Muscle of leg (tissue), 11 donors: ENCODE data around the gene CNR2. TPM values are rescaled to one million over a fixed set of nuclear protein-coding genes. Genes with fewer than 3 reads are reported as not detected.
"Not testable (repeated sequence)": the region's sequence is repeated elsewhere in the genome, so short reads cannot be mapped to it uniquely, and the experiment has no call there.

Experiments
- DNase-seq: peaks from one replicate; pipeline ENCODE4 v3.0.0; 2013
- H3K27ac ChIP-seq: one replicate; pipeline ENCODE4 v1.5.1; 2013; ENCODE audit warnings: mild to moderate bottlenecking, low read length, control low read depth
- H3K27me3 ChIP-seq: one replicate; pipeline ENCODE4 v1.6.1; 2013; ENCODE audit warnings: low read length; ENCODE audit not compliant: control insufficient read depth, insufficient read depth
- H3K36me3 ChIP-seq: one replicate; pipeline ENCODE4 v1.6.1; 2013; ENCODE audit warnings: low read length; ENCODE audit not compliant: control insufficient read depth, insufficient read depth
- H3K4me1 ChIP-seq: one replicate; pipeline ENCODE4 v1.6.1; 2013; ENCODE audit warnings: low read length; ENCODE audit not compliant: control insufficient read depth, insufficient read depth
- H3K4me3 ChIP-seq: one replicate; pipeline ENCODE4 v1.5.1; 2013; ENCODE audit warnings: low read length, control low read depth
- H3K9me3 ChIP-seq: replicated peaks from 2 replicates; pipeline ENCODE4 v1.6.1; 2013; ENCODE audit warnings: low read depth, low read length; ENCODE audit not compliant: control insufficient read depth
- whole genome bisulfite sequencing: methylation state at CpG from one replicate; pipeline ENCODE4 v1.1.5; 2013; ENCODE audit warnings: missing lambda C conversion rate; ENCODE audit not compliant: insufficient coverage; 5-methylcytosine and 5-hydroxymethylcytosine counted together
- polyA plus RNA-seq, 8 donors: library from polyadenylated mRNA; unstranded; fragments of 120-200 nt; gene quantifications; one replicate each; pipeline versions ENCODE4 v1.2.1 to v1.2.3, GENCODE V29; 2013; ENCODE audit warnings: inconsistent platforms in 1 of 8, low replicate concordance in 1 of 8; ENCODE audit not compliant: insufficient read length in 8 of 8, insufficient read depth in 1 of 8
- total RNA-seq: library from RNA; stranded (reverse); fragments of 120-200 nt; gene quantifications from one replicate; pipeline ENCODE4 v1.2.4, GENCODE V29; 2013

The CNR2 gene
- total and polyA plus RNA-seq, 9 donors = under 0.01 to 0.12 (median 0.05) TPM; not detected in 1

- 84% methylated on average over 4 of the region's 4 CpGs for WGBS
- Histone ChIP-seq H3K27me3 (peaks cover 9% of the 10 kb centered on the region), H3K36me3 (peaks cover 5% of the 10 kb centered on the region), H3K4me3 (no peak overlapping the region), H3K27ac (no peak overlapping the region), H3K4me1 (peaks cover 15% of the 10 kb centered on the region), H3K9me3 (no peaks in the 10 kb centered on the region)
- DNase-seq = peak; percentile 73
Measured at GRCh38 chr1:23865543-23865930, 47.6 kb downstream of the CNR2 start.

- WGBS = 100% methylated on average over 8 of the region's 13 CpGs
- no peaks in the 10 kb centered on the region for H3K9me3 ChIP-seq
- DNase-seq = no peak
- H3K4me1 ChIP-seq = peaks cover 15% of the 10 kb centered on the region
- H3K4me3 ChIP-seq = no peak overlapping the region
- H3K27ac ChIP-seq = no peak overlapping the region
- H3K36me3 ChIP-seq = peaks cover 5% of the 10 kb centered on the region
- H3K27me3 ChIP-seq = peaks cover 9% of the 10 kb centered on the region
Measured at GRCh38 chr1:23864801-23865542, 48.2 kb downstream of the CNR2 start.

GRCh38 chr1:23862640-23863039, 50.5 kb downstream of the CNR2 start:
- no peak overlapping the region for H3K27ac ChIP-seq
- no peak for DNase-seq
- no peak overlapping the region for H3K4me3 ChIP-seq
- peaks cover 17% of the 10 kb centered on the region for H3K36me3 ChIP-seq
- no CpG with 5 or more reads among the region's 3 CpGs for WGBS
- H3K27me3 ChIP-seq = peaks cover 2% of the 10 kb centered on the region
- no peaks in the 10 kb centered on the region for H3K9me3 ChIP-seq
- peaks cover 10% of the 10 kb centered on the region for H3K4me1 ChIP-seq

GRCh38 chr1:23854568-23854967, 58.6 kb downstream of the CNR2 start:
- no peaks in the 10 kb centered on the region for H3K27me3 ChIP-seq
- H3K9me3 ChIP-seq = no peaks in the 10 kb centered on the region
- no peak overlapping the region for H3K27ac ChIP-seq
- no peak for DNase-seq
- H3K36me3 ChIP-seq = peaks cover 8% of the 10 kb centered on the region
- H3K4me3 ChIP-seq = no peak overlapping the region
- no peaks in the 10 kb centered on the region for H3K4me1 ChIP-seq
- no CpG with 5 or more reads among the region's 2 CpGs for WGBS

- H3K36me3 ChIP-seq = not testable (repeated sequence)
Measured at GRCh38 chr1:23853124-23853523, 60.0 kb downstream of the CNR2 start.

GRCh38 chr1:23851406-23851805, 61.8 kb downstream of the CNR2 start:
- H3K4me1 ChIP-seq, H3K4me3 ChIP-seq, H3K9me3 ChIP-seq, DNase-seq, H3K27ac ChIP-seq, H3K27me3 ChIP-seq, H3K36me3 ChIP-seq: not testable (repeated sequence)

More at GRCh38 chr1:23853124-23853523, 60.0 kb downstream of the CNR2 start:
- H3K4me3 ChIP-seq, H3K27ac ChIP-seq, H3K27me3 ChIP-seq, H3K9me3 ChIP-seq, H3K4me1 ChIP-seq, DNase-seq: not testable (repeated sequence)
- no CpG with 5 or more reads among the region's 34 CpGs for WGBS

GRCh38 chr1:23848673-23849616, 64.2 kb downstream of the CNR2 start:
- WGBS = 93% methylated on average over 5 of the region's 12 CpGs
- Histone ChIP-seq H3K36me3 (peaks cover 11% of the 10 kb centered on the region), H3K9me3 (peaks cover 2% of the 10 kb centered on the region), H3K27me3 (no peaks in the 10 kb centered on the region), H3K4me3 (no peak overlapping the region), H3K27ac (no peak overlapping the region), H3K4me1 (no peaks in the 10 kb centered on the region)
- no peak for DNase-seq

GRCh38 chr1:23847482-23848095, 65.6 kb downstream of the CNR2 start:
- not testable (repeated sequence) for H3K9me3 ChIP-seq, DNase-seq, H3K4me3 ChIP-seq, H3K4me1 ChIP-seq, H3K27ac ChIP-seq, H3K27me3 ChIP-seq
- peaks cover 11% of the 10 kb centered on the region for H3K36me3 ChIP-seq
- WGBS = no CpG with 5 or more reads among the region's 2 CpGs

- Histone ChIP-seq H3K27me3 (no peaks in the 10 kb centered on the region), H3K4me1 (no peaks in the 10 kb centered on the region), H3K4me3 (no peak overlapping the region), H3K27ac (no peak overlapping the region), H3K36me3 (peaks cover 11% of the 10 kb centered on the region), H3K9me3 (peaks cover 2% of the 10 kb centered on the region)
- no peak for DNase-seq
- WGBS = no CpG with 5 or more reads among the region's 2 CpGs
Measured at GRCh38 chr1:23845163-23845562, 68.0 kb downstream of the CNR2 start.

- H3K9me3 ChIP-seq = peaks cover 2% of the 10 kb centered on the region
- peaks cover 11% of the 10 kb centered on the region for H3K36me3 ChIP-seq
- H3K4me3 ChIP-seq = no peak overlapping the region
- WGBS = 100% methylated on average over 1 of the region's 5 CpGs
- no peak overlapping the region for H3K27ac ChIP-seq
- no peak for DNase-seq
- H3K4me1 ChIP-seq = no peaks in the 10 kb centered on the region
- H3K27me3 ChIP-seq = no peaks in the 10 kb centered on the region
Measured at GRCh38 chr1:23843644-23844043, 69.5 kb downstream of the CNR2 start.
